ENCODE data around the gene KLHDC7B. TPM values are rescaled to one million over a fixed set of nuclear protein-coding genes. Genes with fewer than 3 reads are reported as not detected.

Gene KLHDC7B
- total RNA-seq, 1 donor from 2014 or later: 0.07 TPM

DNA sequence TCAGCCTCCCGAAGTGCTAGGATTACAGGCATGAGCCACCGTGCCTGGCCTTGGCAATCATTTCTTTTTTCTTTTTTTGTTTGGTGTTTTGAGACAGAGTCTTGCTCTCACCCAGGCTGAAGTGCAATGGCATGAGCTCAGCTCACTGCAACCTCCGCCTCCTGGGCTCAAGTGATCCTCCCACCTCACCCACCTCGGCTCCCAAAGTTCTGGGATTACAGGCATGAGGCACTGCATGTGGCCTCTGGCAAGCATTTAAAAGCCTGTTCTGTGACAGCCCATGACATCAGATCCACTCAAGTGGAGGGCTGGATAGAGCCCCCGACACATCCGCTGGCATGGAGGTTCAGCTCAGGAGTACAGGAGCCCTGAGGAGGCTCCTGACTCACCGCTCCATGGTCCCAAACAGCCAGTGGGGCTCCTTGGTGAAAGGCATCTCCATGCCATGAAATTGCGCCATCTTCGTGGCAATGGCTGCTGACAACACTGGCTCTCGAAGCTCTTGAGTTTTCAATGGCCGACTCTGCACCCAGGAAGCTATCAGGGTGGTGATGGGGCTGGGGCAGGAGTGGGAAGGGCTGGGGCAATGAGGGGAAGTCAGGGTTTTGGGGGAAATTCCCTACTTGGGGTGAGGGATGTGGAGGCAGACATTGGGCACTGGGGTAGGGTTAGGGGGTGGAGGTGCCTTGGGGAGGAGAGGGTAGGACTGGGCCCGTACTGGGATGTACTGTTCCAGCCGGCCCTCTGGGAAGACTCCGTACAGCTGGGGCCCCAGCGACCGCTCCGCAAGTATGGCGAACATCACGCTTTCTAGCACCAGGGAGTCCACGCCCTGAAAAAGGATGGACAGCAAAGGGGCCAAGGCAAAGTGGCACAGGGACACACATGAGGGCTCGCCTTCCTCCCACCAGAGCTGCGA lies 35.6 kb downstream of the KLHDC7B start:
- no peaks in the 10 kb centered on the region for H3K36me3 Mint-ChIP-seq
- H3K27me3 Mint-ChIP-seq (ENCODE audit: low read depth): peaks cover 1% of the 10 kb centered on the region
- peak in 1 of 2 experiments; percentile 12 for DNase-seq (ENCODE audit: low spot score in 2 of 2, unreplicated experiment in 2 of 2)
- H3K9me3 Mint-ChIP-seq: no peaks in the 10 kb centered on the region
- H3K27ac Mint-ChIP-seq: no peak overlapping the region
- TF ChIP-seq, protein P1, sequence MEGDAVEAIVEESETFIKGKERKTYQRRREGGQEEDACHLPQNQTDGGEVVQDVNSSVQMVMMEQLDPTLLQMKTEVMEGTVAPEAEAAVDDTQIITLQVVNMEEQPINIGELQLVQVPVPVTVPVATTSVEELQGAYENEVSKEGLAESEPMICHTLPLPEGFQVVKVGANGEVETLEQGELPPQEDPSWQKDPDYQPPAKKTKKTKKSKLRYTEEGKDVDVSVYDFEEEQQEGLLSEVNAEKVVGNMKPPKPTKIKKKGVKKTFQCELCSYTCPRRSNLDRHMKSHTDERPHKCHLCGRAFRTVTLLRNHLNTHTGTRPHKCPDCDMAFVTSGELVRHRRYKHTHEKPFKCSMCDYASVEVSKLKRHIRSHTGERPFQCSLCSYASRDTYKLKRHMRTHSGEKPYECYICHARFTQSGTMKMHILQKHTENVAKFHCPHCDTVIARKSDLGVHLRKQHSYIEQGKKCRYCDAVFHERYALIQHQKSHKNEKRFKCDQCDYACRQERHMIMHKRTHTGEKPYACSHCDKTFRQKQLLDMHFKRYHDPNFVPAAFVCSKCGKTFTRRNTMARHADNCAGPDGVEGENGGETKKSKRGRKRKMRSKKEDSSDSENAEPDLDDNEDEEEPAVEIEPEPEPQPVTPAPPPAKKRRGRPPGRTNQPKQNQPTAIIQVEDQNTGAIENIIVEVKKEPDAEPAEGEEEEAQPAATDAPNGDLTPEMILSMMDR (IDR thresholded peaks at IDR 0.05; ENCODE audit: unreplicated experiment): no peak
- H3K4me1 Mint-ChIP-seq: peaks cover 7% of the 10 kb centered on the region
- peak overlapping the region; percentile 74 for H3K4me3 Mint-ChIP-seq

DNA sequence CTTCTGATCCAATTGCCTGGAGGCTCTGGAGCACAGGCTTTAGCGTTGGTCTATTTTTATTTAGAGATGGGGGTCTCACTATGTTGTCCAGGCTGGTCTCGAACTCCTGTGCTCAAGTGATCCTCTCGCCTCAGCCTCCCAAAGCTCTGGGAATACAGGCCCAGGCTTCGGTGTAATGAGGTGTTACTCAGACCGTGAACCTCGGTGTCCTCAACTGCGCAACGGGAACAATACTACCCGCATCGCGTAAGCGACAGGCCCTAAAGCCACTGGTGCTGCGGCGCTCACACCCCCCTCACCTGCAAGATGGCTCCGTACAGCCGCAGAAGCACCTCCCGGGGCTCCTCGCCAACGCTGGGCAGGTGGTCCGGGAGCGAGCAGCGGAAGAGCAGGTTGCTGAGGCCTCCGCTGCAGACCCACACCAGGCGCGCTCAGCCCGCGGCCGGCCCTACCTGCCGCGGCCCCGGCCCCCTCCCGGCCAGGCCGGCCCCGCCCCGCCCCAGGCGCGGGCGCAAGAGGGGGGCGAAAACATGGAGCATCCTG lies 36.3 kb downstream of the KLHDC7B start:
- peak overlapping the region; percentile 66 for H3K27ac Mint-ChIP-seq
- TF ChIP-seq, protein P1 (IDR thresholded peaks at IDR 0.05; ENCODE audit: unreplicated experiment): no peak

GRCh38 chr22:50582493-50583293 lies 37.0 kb downstream of the KLHDC7B start, which contains the start of gene CHKB:
Gene CHKB, minus strand, starts transcription at chr22:50582849. Its CDS starts 68 bp downstream, at chr22:50582781.
- H3K36me3 Mint-ChIP-seq: no peaks in the 10 kb centered on the region
- no peaks in the 10 kb centered on the region for H3K9me3 Mint-ChIP-seq
- TF ChIP-seq, protein P1 (IDR thresholded peaks at IDR 0.05; ENCODE audit: unreplicated experiment): no peak
- DNase-seq (ENCODE audit: low spot score in 2 of 2, unreplicated experiment in 2 of 2): peak; percentile 98 to 99
- peaks cover 1% of the 10 kb centered on the region for H3K27me3 Mint-ChIP-seq (ENCODE audit: low read depth)
- peaks cover 7% of the 10 kb centered on the region for H3K4me1 Mint-ChIP-seq
- H3K27ac Mint-ChIP-seq: peak within 1 kb of the TSS; percentile 83
- peak within 1 kb of the TSS; percentile 79 for H3K4me3 Mint-ChIP-seq

More for the DNA sequence above, 36.3 kb downstream of the KLHDC7B start:
- H3K36me3 Mint-ChIP-seq: no peaks in the 10 kb centered on the region
- H3K4me3 Mint-ChIP-seq: peak overlapping the region; percentile 79
- no peaks in the 10 kb centered on the region for H3K9me3 Mint-ChIP-seq
- DNase-seq (ENCODE audit: low spot score in 2 of 2, unreplicated experiment in 2 of 2): peak; percentile 18 to 56
- H3K4me1 Mint-ChIP-seq: peaks cover 7% of the 10 kb centered on the region
- H3K27me3 Mint-ChIP-seq (ENCODE audit: low read depth): peaks cover 1% of the 10 kb centered on the region

- Mint-ChIP-seq H3K27ac (peak overlapping the region; percentile 44), H3K4me1 (peaks cover 7% of the 10 kb centered on the region), H3K9me3 (no peaks in the 10 kb centered on the region), H3K4me3 (peak overlapping the region; percentile 79), H3K36me3 (no peaks in the 10 kb centered on the region), H3K27me3 (ENCODE audit: low read depth) (peaks cover 1% of the 10 kb centered on the region)
- TF ChIP-seq, protein P1 (IDR thresholded peaks at IDR 0.05; ENCODE audit: unreplicated experiment): no peak
- no peak for DNase-seq (ENCODE audit: low spot score in 2 of 2, unreplicated experiment in 2 of 2)
Measured at GRCh38 chr22:50583294-50583861, 37.7 kb downstream of the KLHDC7B start.

Data from mesothelial cell of epicardium (in vitro differentiated cells).